Stimulated activated CD4-positive, alpha-beta T cell treated with anti-CD3 and anti-CD28 coated beads, Interleukin-2, amount 100 ng/mL, for 24 hours (primary cell): Measurements from ENCODE around the gene DNM2.

Experiments
- DNase-seq, 2 donors: peaks; one replicate each; pipeline ENCODE4 v3.0.0-alpha.2; 2020

DNM2 gene

GRCh38 chr19:10691178-10691881 lies 26.5 kb upstream of the DNM2 start:
- DNase-seq, result no peak

GRCh38 chr19:10691883-10692282 lies 26.0 kb upstream of the DNM2 start:
- no peak for DNase-seq

DNA sequence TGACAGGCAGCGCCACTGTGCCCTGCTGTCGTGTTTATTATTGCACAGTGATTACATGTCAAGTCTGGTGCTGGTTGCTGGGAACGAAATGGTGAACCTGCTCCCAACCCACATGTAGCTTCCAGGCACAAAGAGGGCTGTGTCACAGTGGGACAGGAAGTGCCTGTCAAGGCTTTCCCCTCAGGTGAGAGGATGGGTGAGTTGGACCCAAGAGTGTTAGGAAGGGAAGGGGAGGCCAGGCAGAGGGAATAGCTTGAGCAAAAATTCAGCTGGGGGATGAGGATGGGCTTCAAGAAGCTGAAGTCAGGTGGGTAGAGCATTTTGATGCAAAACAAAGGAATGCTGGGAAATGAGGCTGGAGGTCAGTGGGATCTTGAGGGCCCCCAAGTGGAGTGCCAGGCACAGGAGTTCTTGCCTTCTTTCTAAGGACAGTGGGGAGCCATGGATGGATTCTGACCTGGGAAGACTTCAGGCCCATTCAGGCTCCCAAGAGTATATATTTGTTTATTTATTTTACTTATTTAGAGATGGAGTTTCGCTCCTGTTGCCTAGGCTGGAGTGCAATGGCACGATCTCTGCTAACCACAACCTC lies 25.1 kb upstream of the DNM2 start:
- DNase-seq, result no peak

GRCh38 chr19:10694706-10695307 lies 23.1 kb upstream of the DNM2 start:
- DNase-seq, result no peak

- peak; percentile 88 to 94 for DNase-seq
Observed at GRCh38 chr19:10695401-10696398, 22.2 kb upstream of the DNM2 start.

- peak; percentile 81 for DNase-seq
Observed at GRCh38 chr19:10699650-10700335, 18.1 kb upstream of the DNM2 start.

- peak in 1 of 2 donors; percentile 47 for DNase-seq
Observed at GRCh38 chr19:10701955-10702525, 15.8 kb upstream of the DNM2 start.

- DNase-seq, result no peak
Observed at GRCh38 chr19:10706990-10707389, 10.9 kb upstream of the DNM2 start.

- DNase-seq, result no peak
Observed at GRCh38 chr19:10707440-10707839, 10.4 kb upstream of the DNM2 start.

DNA sequence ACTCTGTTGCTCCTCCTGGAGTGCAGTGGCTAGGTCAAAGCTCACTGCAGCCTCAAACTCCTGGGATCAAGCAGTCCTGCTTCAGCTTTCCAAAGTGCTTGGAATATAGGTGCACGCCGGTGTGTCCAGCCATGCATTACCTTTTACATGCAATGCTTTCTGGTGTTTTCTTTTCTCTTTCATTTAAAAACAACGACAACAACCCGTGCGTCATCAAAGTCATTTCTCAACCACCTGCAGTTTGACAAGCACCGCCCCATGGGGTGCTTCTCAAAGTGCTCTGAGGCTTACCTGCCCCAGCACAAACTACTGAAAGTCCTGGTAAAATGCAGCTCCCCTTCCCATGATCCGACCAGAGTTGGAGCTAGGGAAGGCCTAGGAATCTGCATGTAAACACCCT lies 9.6 kb upstream of the DNM2 start:
- DNase-seq, result no peak

DNA sequence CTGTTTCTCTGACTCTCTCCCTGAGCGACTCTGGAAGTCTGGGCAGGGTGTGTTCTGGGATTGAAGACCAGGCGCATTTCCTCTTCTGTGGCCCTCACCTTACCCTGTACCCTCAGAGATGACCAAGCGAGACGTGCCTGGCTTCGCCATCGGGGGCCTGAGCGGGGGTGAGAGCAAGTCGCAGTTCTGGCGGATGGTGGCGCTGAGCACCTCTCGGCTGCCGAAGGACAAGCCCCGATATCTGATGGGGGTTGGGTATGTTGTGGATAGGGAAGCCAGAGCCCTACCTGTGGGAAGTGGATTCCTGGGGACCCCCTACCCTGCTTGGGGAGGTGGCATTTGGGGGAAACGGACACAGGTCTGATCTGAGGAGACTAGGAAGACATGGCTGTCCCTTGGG lies 5.8 kb upstream of the DNM2 start:
- DNase-seq, result no peak

GRCh38 chr19:10712754-10713153 lies 5.1 kb upstream of the DNM2 start:
- DNase-seq, result no peak

DNA sequence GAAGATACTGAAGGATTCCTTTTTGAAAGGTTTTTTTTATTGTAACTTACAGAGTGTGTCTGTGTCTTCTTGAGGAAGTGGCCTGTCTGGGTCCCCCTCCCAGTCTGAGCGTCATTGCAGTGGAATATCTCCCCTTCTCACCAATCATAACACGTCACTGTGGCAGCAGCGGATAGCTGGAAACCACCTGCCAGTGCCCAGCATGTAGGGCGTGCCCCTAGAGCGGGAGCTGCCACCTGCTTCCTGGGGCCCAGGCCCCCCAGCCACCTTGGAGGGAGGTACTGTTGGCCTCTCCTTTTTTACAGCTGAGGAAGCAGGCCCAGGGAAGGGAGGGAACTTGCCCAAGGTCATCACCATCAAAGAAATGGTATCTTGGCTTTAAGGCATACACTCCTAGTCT lies 4.6 kb upstream of the DNM2 start:
- DNase-seq, result no peak

- DNase-seq, result no peak
Observed at GRCh38 chr19:10717054-10717355, 874 bp upstream of the DNM2 start.

GRCh38 chr19:10718205-10719196 lies 622 bp downstream of the DNM2 start:
- peak; percentile 63 to 68 for DNase-seq

DNA sequence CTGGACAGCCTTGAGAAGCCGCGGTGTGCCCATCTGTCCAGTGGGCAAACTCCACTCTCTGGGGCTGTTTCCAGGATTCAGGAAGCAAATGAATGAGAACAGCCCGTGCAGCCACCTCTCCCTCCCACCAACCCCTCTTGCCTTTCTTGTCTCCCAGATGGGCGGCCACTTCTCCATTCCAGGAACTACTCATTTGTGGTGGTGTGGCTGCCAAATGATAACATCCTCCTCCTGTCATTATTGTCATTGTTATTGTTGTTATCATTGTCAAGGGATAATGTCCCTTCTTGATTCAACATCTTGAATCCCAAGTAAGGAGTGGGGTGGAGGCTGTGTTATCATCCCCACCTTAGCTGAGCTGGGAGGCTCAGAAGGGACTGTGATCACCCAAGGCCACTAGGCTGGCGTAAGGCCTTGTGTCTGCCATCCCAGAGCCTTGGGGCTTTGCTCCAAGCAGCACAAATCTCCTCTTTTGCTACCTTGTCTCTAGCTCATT lies 1.6 kb downstream of the DNM2 start:
- no peak for DNase-seq

DNA sequence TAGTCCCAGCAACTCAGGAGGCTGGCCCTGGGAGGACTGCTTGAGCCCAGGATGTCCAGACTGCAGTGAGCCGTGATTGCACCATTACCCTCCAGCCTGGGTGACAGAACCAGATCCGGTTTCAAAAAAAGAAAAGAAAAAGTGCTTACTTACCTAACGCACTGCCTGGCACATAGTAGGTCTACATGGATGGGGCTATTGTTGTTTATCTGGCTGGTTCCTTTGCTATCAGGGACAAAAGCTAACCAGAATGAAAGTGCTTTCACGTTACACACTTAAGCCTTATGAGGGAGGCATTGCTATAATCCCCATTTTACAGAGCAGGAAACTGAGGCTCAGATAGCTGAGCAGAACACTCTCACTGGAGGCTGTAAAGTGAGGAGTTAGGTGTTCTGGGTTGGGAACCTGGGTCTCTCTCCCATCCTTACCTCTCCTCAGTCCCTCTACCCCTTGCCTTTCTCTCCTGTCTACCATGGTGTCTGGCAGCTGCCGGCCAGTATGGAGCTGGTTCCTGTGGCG lies 2.8 kb downstream of the DNM2 start:
- no peak for DNase-seq

DNA sequence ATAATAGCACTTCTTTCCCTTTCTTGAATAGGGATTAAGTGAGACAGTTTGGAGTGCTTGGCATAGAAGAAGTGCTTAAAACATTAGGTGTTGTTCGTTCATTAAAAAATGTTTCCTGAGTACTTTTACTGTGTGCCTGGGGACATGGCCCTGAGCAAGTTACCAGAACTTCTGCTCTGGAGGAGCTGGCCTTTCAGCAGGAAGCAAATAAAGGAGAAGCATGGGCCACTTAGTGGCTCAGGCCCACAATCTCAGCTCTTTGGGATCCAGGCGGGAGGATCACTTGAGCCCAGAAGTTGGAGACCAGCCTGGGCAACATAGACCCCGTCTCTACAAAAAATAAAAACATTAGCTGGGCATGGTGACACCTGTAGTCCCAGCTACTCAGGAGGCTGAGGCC lies 5.7 kb downstream of the DNM2 start:
- no peak for DNase-seq

DNA sequence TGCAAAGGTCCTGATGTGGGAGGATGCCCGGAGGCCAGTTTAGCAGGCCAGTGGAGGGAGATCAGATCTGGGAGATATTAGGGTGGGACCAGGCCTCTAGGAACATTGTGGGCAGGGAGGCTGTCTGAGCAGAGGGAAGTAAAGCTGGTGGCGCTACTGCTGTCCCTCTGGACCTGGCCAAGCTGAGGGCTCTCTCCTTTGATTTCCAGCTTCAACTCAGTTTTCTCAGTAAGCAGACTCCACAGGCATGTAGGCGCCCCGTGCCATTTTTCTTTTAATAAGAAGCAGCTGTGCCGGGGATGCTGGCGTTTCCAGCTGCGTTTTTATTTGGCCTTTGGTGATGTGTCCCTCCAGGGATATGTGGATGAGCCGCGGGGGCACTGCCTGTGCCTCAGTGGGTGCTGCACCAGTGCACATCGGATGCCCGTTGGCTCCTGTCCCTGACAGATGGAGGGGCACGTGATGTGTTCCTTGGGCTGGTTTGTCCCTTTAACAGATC lies 6.7 kb downstream of the DNM2 start:
- DNase-seq, result no peak

GRCh38 chr19:10725415-10725814 lies 7.5 kb downstream of the DNM2 start:
- no peak for DNase-seq

DNA sequence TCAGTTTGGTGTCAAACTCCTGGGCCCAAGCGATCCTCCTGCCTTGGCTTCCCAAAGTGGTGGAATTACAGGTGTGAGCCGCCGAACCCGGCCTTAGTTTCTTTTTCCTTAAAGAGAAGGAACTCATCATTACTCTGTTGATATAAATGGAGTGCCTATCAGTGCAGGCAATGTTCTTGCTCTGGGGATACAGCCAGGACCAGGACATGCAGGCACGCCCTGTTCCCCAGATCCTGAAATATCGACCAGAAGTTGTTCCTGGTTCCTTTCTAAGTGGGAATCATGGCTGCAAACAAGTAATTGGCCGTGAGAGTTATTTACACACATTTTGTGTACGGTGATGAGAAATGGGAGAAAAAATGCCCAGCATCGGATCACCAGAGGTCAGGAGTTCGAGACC lies 8.4 kb downstream of the DNM2 start:
- no peak for DNase-seq
